GM23338 (cell line): ENCODE results near the gene COL4A1. TPM values are rescaled to one million over a fixed set of nuclear protein-coding genes. Genes with fewer than 3 reads are reported as not detected.

Experiments
- ATAC-seq: fragments of 200-7000 bp; cut with Tn5 transposase; 3 replicates; pipeline ENCODE4 v1.9.1; 2020
- DNase-seq: peaks from one replicate; pipeline ENCODE4 v3.0.0-alpha.2; 2015; ENCODE audit warnings: low spot score
- H2AFZ ChIP-seq: fragments of 200-600 bp; sonication (generic); 2 replicates; pipeline ENCODE4 v1.8.0; 2016; ENCODE audit warnings: antibody characterized with exemption, mild to moderate bottlenecking, moderate library complexity
- H3F3A ChIP-seq: fragments of 200-600 bp; sonication (generic); replicated peaks from 2 replicates; pipeline ENCODE4 v1.8.0; 2017; ENCODE audit warnings: antibody characterized with exemption, mixed run types, low read depth
- H3K27ac ChIP-seq: fragments of 200-600 bp; sonication (generic); 2 replicates; pipeline ENCODE4 v1.6.1; 2016; ENCODE audit warnings: low read depth
- H3K27me3 ChIP-seq: fragments of 200-600 bp; sonication (generic); 2 replicates; pipeline ENCODE4 v1.8.0; 2016; ENCODE audit warnings: mild to moderate bottlenecking, mixed run types, moderate library complexity; ENCODE audit not compliant: insufficient read depth
- H3K36me3 ChIP-seq: fragments of 200-600 bp; sonication (generic); 2 replicates; pipeline ENCODE4 v1.8.0; 2016; ENCODE audit warnings: mild to moderate bottlenecking; ENCODE audit not compliant: insufficient read depth
- H3K4me1 ChIP-seq: fragments of 200-600 bp; sonication (generic); 2 replicates; pipeline ENCODE4 v1.8.0; 2016; ENCODE audit warnings: mild to moderate bottlenecking, moderate library complexity; ENCODE audit not compliant: insufficient read depth
- H3K4me2 ChIP-seq: fragments of 200-600 bp; sonication (generic); 2 replicates; pipeline ENCODE4 v1.7.1; 2017; ENCODE audit warnings: mixed run types
- H3K4me3 ChIP-seq: fragments of 200-600 bp; sonication (generic); 2 replicates; pipeline ENCODE4 v1.6.1; 2016; ENCODE audit warnings: mixed run types
- H3K79me2 ChIP-seq: fragments of 200-600 bp; sonication (generic); replicated peaks from 2 replicates; pipeline ENCODE4 v1.8.0; 2017; ENCODE audit warnings: mild to moderate bottlenecking; ENCODE audit not compliant: insufficient read depth
- H3K9me2 ChIP-seq: fragments of 200-600 bp; sonication (generic); 2 replicates; pipeline ENCODE4 v1.8.0; 2017; ENCODE audit not compliant: insufficient read depth
- H4K20me1 ChIP-seq: fragments of 200-600 bp; sonication (generic); replicated peaks from 2 replicates; pipeline ENCODE4 v1.8.0; 2017; ENCODE audit warnings: mild to moderate bottlenecking; ENCODE audit not compliant: insufficient read depth
- H3K27ac Mint-ChIP-seq: 2 replicates; pipeline ENCODE4 v1.8.0; 2020; ENCODE audit warnings: inconsistent platforms, mild to moderate bottlenecking, moderate library complexity, mixed read lengths
- H3K27me3 Mint-ChIP-seq: 3 replicates; pipeline ENCODE4 v1.8.0; 2022; ENCODE audit warnings: low read depth, mild to moderate bottlenecking, moderate library complexity, mixed read lengths, inconsistent platforms; ENCODE audit not compliant: insufficient read depth, poor library complexity
- H3K36me3 Mint-ChIP-seq: 3 replicates; pipeline ENCODE4 v1.8.0; 2021; ENCODE audit warnings: low read depth, mild to moderate bottlenecking, inconsistent platforms, moderate library complexity, mixed read lengths
- H3K4me1 Mint-ChIP-seq: 3 replicates; pipeline ENCODE4 v1.8.0; 2020; ENCODE audit warnings: mild to moderate bottlenecking, inconsistent platforms, mixed read lengths
- H3K4me3 Mint-ChIP-seq: 3 replicates; pipeline ENCODE4 v1.8.0; 2021; ENCODE audit warnings: moderate library complexity, mild to moderate bottlenecking, inconsistent platforms, mixed read lengths
- H3K9me3 Mint-ChIP-seq: 3 replicates; pipeline ENCODE4 v1.8.0; 2020; ENCODE audit warnings: moderate library complexity, mild to moderate bottlenecking, inconsistent platforms, mixed read lengths
- CREB1 ChIP-seq: fragments of 250-450 bp; sonication (Bioruptor Pico); IDR thresholded peaks from 2 replicates; pipeline ENCODE4 v1.5.0; 2020; ENCODE audit warnings: low read depth, mild to moderate bottlenecking, moderate library complexity
- ETS1 ChIP-seq: IDR thresholded peaks from 2 replicates; pipeline ENCODE4 v1.6.1; 2016; ENCODE audit warnings: antibody characterized with exemption
- NANOG ChIP-seq: IDR thresholded peaks from 2 replicates; pipeline ENCODE4 v1.6.1; 2016; ENCODE audit warnings: antibody characterized with exemption, borderline replicate concordance
- POLR2AphosphoS5 ChIP-seq: IDR thresholded peaks from 2 replicates; pipeline ENCODE4 v1.6.1; 2016; ENCODE audit warnings: antibody characterized with exemption, low read depth
- STAT1 ChIP-seq: IDR thresholded peaks from one replicate; pipeline ENCODE4 v1.6.1; 2016; ENCODE audit warnings: antibody characterized with exemption; ENCODE audit not compliant: unreplicated experiment
- ZNF331 ChIP-seq: fragments of 250-450 bp; sonication (Bioruptor Pico); IDR thresholded peaks from 2 replicates; pipeline ENCODE4 v1.5.0; 2020; ENCODE audit warnings: low read depth, mild to moderate bottlenecking, moderate library complexity
- ZNF462 ChIP-seq: fragments of 250-450 bp; sonication (Bioruptor Pico); IDR thresholded peaks from 2 replicates; pipeline ENCODE4 v1.5.0; 2020; ENCODE audit warnings: mild to moderate bottlenecking, moderate library complexity
- polyA plus RNA-seq: library from polyadenylated mRNA; unstranded; fragments of >200 nt; fragmentation: Nextera tagmentation; extraction: Ambion mirVana; gene quantifications from 2 replicates; pipeline ENCODE4 v1.2.1, GENCODE V29; 2016
- total RNA-seq: library from RNA; depleted of rRNA; stranded (reverse); fragments of >200 nt; shearing (Covaris generic); gene quantifications from 2 replicates; pipeline ENCODE4 v1.2.3, GENCODE V29; 2014

COL4A1 gene
- total and polyA plus RNA-seq, 2 experiments from 2014 or later, result 39.1 to 110 TPM

DNA sequence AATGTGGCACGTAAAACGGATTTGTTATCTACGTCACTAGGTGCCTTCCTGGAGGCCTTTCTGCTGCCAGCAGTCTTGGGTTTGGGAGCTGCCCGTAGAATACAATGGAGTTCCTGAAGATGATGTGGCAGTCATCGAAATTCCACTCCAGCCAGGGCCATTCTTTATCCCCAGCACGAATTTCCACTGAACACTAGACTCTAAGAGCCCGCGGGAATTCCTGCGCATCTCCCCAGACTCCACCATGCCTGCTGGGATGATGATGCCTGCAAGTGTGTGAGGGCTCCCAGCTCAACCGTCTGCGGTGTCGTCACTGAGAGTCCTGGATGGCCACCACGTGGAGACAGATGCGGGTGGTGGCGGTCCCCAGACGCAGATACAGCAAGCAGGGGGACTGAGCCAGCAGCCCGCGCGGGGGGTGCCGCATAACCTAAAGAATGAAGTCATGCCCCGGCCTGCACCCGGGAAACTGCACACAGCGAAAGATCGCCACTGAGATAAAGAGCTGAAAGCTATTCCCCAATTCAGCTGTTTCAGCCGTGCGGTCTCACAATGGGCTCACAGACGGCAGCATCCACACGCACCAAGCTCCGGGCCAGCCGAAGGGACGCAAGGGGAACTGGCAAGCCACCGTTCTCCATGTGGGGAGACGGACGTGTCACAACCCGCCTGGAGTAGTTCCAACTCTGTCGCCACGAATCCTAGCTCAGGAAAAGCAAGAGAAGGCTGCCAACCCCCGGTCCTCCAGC, 41.1 kb downstream of the COL4A1 start:
- no peak overlapping the region for H3K27ac ChIP-seq
- Mint-ChIP-seq H3K4me3 (no peak overlapping the region), H3K4me1 (peaks cover 79% of the 10 kb centered on the region), H3K27me3 (peaks cover 10% of the 10 kb centered on the region), H3K27ac (peak overlapping the region; percentile 38), H3K36me3 (no peaks in the 10 kb centered on the region), H3K9me3 (no peaks in the 10 kb centered on the region)
- no peak overlapping the region for H3K4me3 ChIP-seq
- no peak overlapping the region for H2AFZ ChIP-seq
- TF ChIP-seq CREB1 (CRISPR knock-in tag) (no peak), STAT1 (no peak), NANOG (no peak), POLR2AphosphoS5 (no peak), ETS1 (no peak), ZNF331 (CRISPR knock-in tag) (no peak)
- no peaks in the 10 kb centered on the region for H4K20me1 ChIP-seq
- ATAC-seq (no peak), DNase-seq (no peak)
- no peaks in the 10 kb centered on the region for H3K9me2 ChIP-seq
- no peaks in the 10 kb centered on the region for H3K36me3 ChIP-seq
- peaks cover 52% of the 10 kb centered on the region for H3K79me2 ChIP-seq
- H3K27me3 ChIP-seq, result no peaks in the 10 kb centered on the region
- H3F3A ChIP-seq, result no peaks in the 10 kb centered on the region
- H3K4me2 ChIP-seq, result peak overlapping the region; percentile 48; the same call in 1 of the 2 replicates
- peaks cover 46% of the 10 kb centered on the region for H3K4me1 ChIP-seq

GRCh38 chr13:110265341-110265681, 41.6 kb downstream of the COL4A1 start:
- no peak for DNase-seq
- H3K36me3 ChIP-seq, result no peaks in the 10 kb centered on the region
- Mint-ChIP-seq H3K4me3 (no peak overlapping the region), H3K9me3 (no peaks in the 10 kb centered on the region), H3K27ac (no peak overlapping the region), H3K36me3 (no peaks in the 10 kb centered on the region), H3K27me3 (peaks cover 10% of the 10 kb centered on the region), H3K4me1 (peaks cover 76% of the 10 kb centered on the region)
- no peak for TF ChIP-seq ZNF462
- H3K4me2 ChIP-seq, result peak overlapping the region; percentile 48; the same call in 1 of the 2 replicates
- no peak overlapping the region for H3K4me3 ChIP-seq
- no peak for ATAC-seq
- H3K27me3 ChIP-seq, result no peaks in the 10 kb centered on the region
- 0 out of 2 replicates have a peak overlapping the region, but pooled peaks have one; percentile 26 for H3K27ac ChIP-seq
- peaks cover 48% of the 10 kb centered on the region for H3K79me2 ChIP-seq
- H3F3A ChIP-seq, result no peaks in the 10 kb centered on the region
- no peaks in the 10 kb centered on the region for H4K20me1 ChIP-seq
- H3K4me1 ChIP-seq, result peaks cover 46% of the 10 kb centered on the region
- no peaks in the 10 kb centered on the region for H3K9me2 ChIP-seq
- peak overlapping the region; percentile 43; the same call in 1 of the 2 replicates for H2AFZ ChIP-seq
